ENCODE measurements around the gene HTR3C. TPM values are rescaled to one million over a fixed set of nuclear protein-coding genes. Genes with fewer than 3 reads are reported as not detected.
"Not testable (repeated sequence)": the region's sequence is repeated elsewhere in the genome, so short reads cannot be mapped to it uniquely, and the experiment has no call there.

HTR3C gene
- total RNA-seq, 6 donors from 2014 or later, result 0.23 to 2.4 (median 1.5) TPM; not detected in 2

GRCh38 chr3:184037816-184038215, 15.0 kb upstream of the HTR3C start:
- Histone ChIP-seq H3K36me3 (no peaks in the 10 kb centered on the region), H3K9me3 (no peaks in the 10 kb centered on the region), H3K27ac (no peak overlapping the region), H3K4me3 (no peak overlapping the region), H3K27me3 (no peaks in the 10 kb centered on the region), H3K4me1 (peaks cover 0 to 4% (median 0%) of the 10 kb centered on the region in 4 donors)
- no peak for ATAC-seq (ENCODE audit: low FRiP score in 2 of 2)
- TF ChIP-seq CTCF (IDR thresholded peaks at IDR 0.05) (no peak), EP300 (IDR thresholded peaks at IDR 0.05) (no peak), POLR2A (IDR thresholded peaks at IDR 0.05) (no peak), POLR2AphosphoS5 (IDR thresholded peaks at IDR 0.05) (no peak)
- 71 to 78% methylated on average over 7 of the region's 7 CpGs for WGBS, 2 donors
- no peak for DNase-seq

GRCh38 chr3:184038307-184038706, 14.5 kb upstream of the HTR3C start:
- not testable (repeated sequence) for H3K9me3 ChIP-seq; H3K4me3 ChIP-seq; H3K27me3 ChIP-seq; H3K4me1 ChIP-seq; DNase-seq; H3K36me3 ChIP-seq; H3K27ac ChIP-seq; ATAC-seq (ENCODE audit: low FRiP score in 2 of 2)
- WGBS, 2 donors, result 75 to 93% methylated on average over 3 to 9 of the region's 9 CpGs

- Histone ChIP-seq H3K9me3 (no peaks in the 10 kb centered on the region), H3K27me3 (no peaks in the 10 kb centered on the region), H3K27ac (peak overlapping the region in 1 of 4 donors; percentile 26), H3K4me1 (peaks cover 0 to 4% (median 0%) of the 10 kb centered on the region in 4 donors), H3K36me3 (no peaks in the 10 kb centered on the region), H3K4me3 (no peak overlapping the region)
- 59 to 67% methylated on average over 5 of the region's 5 CpGs for WGBS, 2 donors
- TF ChIP-seq EP300 (IDR thresholded peaks at IDR 0.05) (peak in 1 of 4 donors; percentile 43), POLR2A (IDR thresholded peaks at IDR 0.05) (no peak)
- peak; percentile 24 to 69 for ATAC-seq (ENCODE audit: low FRiP score in 2 of 2)
- DNase-seq, result no peak
Measured at GRCh38 chr3:184039414-184039813, 13.4 kb upstream of the HTR3C start.

- H3K36me3 ChIP-seq, result no peaks in the 10 kb centered on the region
- no peaks in the 10 kb centered on the region for H3K27me3 ChIP-seq
- H3K9me3 ChIP-seq, result no peaks in the 10 kb centered on the region
- H3K4me1 ChIP-seq, result peaks cover 0 to 4% (median 0%) of the 10 kb centered on the region in 4 donors
- no peak for DNase-seq
- 52 to 63% methylated on average over 3 of the region's 3 CpGs for WGBS, 2 donors
- H3K27ac ChIP-seq, result no peak overlapping the region
- ATAC-seq (ENCODE audit: low FRiP score in 2 of 2), result no peak
- H3K4me3 ChIP-seq, result no peak overlapping the region
- TF ChIP-seq POLR2A (IDR thresholded peaks at IDR 0.05), result no peak
- peak in 4 of 6 experiments; percentile 10 to 24 (median 15) for TF ChIP-seq CTCF (IDR thresholded peaks at IDR 0.05)
Measured at GRCh38 chr3:184040010-184040409, 12.8 kb upstream of the HTR3C start.

GRCh38 chr3:184042617-184043016, 10.2 kb upstream of the HTR3C start:
- no peaks in the 10 kb centered on the region for H3K27me3 ChIP-seq
- DNase-seq (no peak), ATAC-seq (ENCODE audit: low FRiP score in 2 of 2) (no peak)
- WGBS, 2 donors, result 93 to 95% methylated on average over 1 of the region's 1 CpG
- no peak overlapping the region for H3K27ac ChIP-seq
- no peaks in the 10 kb centered on the region for H3K36me3 ChIP-seq
- no peak overlapping the region for H3K4me3 ChIP-seq
- no peak for TF ChIP-seq POLR2AphosphoS5 (IDR thresholded peaks at IDR 0.05)
- no peak for TF ChIP-seq POLR2A (IDR thresholded peaks at IDR 0.05)
- TF ChIP-seq CTCF (IDR thresholded peaks at IDR 0.05), result no peak
- TF ChIP-seq EP300 (IDR thresholded peaks at IDR 0.05), result no peak
- peaks cover 0 to 4% (median 0%) of the 10 kb centered on the region in 4 donors for H3K4me1 ChIP-seq
- H3K9me3 ChIP-seq, result no peaks in the 10 kb centered on the region

GRCh38 chr3:184045995-184046394, 6.9 kb upstream of the HTR3C start:
- 90 to 93% methylated on average over 5 of the region's 5 CpGs for WGBS, 2 donors

More at GRCh38 chr3:184045995-184046394, 6.9 kb upstream of the HTR3C start:
- H3K4me1 ChIP-seq, result no peaks in the 10 kb centered on the region
- no peak overlapping the region for H3K4me3 ChIP-seq
- ATAC-seq (ENCODE audit: low FRiP score in 2 of 2) (no peak), DNase-seq (no peak)
- H3K36me3 ChIP-seq, result no peaks in the 10 kb centered on the region
- H3K9me3 ChIP-seq, result no peaks in the 10 kb centered on the region
- TF ChIP-seq POLR2AphosphoS5 (IDR thresholded peaks at IDR 0.05), result no peak
- no peak for TF ChIP-seq POLR2A (IDR thresholded peaks at IDR 0.05)
- no peak for TF ChIP-seq EP300 (IDR thresholded peaks at IDR 0.05)
- TF ChIP-seq CTCF (IDR thresholded peaks at IDR 0.05), result no peak
- no peaks in the 10 kb centered on the region for H3K27me3 ChIP-seq
- no peak overlapping the region for H3K27ac ChIP-seq
